ENCODE data around the gene QSOX2.

Gene QSOX2

DNA sequence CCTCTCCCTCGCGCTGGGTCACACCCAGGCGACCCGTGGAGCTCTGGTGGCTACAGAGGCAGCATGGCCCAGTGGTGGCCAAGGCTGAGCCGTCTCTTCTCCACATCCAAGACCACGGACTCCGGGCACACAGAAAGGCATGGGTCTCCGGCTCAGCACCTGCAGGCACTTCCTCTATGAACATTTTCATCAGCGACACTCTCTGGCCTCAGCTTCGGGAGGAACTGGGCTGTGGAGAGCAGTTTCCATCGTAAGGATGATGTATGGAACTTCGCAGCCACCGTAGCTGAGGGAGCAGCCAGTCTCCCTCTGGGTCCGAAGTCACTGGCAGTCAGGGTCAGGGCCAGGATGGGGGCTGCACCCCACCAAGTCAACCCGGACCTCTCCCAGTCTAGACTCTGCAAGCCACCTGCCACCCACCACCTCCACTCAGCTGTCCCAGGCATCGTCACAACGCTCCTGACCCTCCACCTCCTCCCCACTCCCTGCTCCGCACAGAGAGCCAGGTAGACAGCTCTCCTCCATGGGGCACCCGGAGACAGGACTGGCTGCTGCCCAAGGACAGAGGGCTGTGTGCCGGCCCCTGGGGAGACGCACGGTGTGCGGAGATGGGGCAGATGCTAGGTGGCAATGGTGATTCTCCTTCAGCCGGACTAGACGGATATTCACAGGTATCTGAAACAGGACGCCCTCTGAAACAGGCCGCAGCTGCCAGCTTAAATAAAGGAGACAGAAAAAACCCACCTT, 9.7 kb downstream of the QSOX2 start:
- DNase-seq, result no peak

DNA sequence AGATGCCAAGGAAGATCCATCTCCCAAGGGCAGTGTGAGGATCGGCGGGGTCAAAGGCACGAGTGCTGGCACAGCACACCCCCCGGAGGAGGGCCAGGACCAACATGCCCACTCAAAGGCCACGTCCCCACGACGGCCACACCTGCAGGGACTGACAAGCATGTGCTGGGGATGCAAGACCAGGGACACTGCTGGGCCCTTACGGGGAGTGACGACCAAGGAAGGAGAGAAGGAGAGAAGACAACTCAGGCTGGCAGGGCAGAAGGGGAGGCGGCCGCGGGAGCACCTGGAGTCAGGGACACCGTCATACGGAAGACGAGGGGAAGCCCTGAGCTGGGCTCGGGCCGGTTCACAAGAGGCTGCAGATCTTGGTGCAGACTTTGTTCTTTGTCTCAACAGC, 10.4 kb downstream of the QSOX2 start:
- no peak for DNase-seq

DNA sequence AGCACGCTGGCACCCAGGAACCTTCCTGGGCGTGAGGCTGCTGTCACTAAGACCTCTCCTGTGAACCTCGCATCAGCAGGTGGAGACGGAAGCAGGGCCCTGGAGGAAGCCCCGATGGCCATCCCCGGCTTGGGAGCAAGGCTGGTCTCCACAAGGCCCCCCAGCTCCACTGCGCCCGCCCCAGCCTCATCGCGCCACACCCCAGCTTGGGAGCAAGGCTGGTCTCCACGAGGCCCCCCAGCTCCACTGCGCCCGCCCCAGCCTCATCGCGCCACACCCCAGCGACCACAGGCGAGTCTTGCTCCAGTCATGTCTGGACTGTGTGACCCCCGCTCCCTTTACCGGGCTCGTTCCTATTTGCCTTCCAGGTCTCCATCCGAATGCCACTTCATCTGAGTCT, 11.0 kb downstream of the QSOX2 start:
- DNase-seq, result no peak

DNA sequence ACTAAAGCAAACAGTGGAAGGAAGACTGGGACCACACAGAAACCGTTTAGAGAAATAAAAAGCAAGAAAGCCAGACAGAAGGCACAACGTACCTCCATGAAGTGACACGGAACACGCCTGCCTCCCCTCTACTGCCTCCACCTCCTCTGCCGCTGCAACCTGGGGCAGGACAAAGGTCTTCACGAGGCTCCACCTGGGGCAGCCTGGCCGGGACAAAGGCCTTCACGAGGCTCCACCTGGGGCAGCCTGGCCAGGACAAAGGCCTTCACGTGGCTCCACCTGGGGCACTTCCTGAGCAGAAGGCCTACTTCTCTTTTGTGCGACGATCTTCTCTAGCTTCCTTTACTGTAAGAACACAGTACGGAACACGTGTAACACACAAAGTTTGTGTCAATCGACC, 11.7 kb downstream of the QSOX2 start:
- DNase-seq, result no peak

DNA sequence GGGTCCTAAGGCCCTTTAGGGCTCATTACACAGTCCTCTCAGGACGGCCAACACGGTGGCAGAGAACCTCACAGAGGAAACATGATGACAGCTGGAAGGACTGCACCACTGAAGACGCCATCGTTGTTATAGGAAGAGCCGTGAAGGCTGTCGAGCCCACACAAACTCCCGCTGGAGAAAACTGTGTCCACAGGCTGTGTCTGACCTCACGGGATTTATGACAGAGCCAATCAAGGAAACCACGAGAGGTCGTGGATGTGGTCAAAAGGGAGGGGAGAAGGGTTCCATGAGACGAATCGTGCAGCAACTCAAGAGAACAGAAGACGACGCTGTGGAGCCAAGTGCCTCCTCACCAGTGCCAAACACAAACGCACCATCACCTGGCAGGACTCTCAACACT, 12.2 kb downstream of the QSOX2 start:
- no peak for DNase-seq

DNA sequence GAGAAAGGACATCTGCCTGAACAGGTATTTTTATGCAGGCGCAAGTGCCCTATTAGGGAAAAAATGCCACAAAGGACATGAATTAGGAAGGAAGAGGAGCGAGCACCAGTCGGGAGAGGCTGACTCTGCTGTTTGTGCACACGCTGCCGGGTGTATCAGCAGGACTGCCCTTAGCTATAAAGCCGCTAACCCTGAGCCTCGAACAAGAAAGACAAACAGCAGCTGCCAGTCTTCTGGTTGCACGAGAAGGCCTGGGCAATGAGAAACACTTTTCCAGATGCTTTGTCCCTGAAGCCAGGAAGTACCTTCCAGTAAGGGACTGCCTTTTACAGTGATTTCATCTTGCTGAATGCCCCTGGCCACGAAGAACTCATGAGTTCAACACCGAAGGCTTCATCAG, 12.6 kb downstream of the QSOX2 start:
- DNase-seq, result no peak

DNA sequence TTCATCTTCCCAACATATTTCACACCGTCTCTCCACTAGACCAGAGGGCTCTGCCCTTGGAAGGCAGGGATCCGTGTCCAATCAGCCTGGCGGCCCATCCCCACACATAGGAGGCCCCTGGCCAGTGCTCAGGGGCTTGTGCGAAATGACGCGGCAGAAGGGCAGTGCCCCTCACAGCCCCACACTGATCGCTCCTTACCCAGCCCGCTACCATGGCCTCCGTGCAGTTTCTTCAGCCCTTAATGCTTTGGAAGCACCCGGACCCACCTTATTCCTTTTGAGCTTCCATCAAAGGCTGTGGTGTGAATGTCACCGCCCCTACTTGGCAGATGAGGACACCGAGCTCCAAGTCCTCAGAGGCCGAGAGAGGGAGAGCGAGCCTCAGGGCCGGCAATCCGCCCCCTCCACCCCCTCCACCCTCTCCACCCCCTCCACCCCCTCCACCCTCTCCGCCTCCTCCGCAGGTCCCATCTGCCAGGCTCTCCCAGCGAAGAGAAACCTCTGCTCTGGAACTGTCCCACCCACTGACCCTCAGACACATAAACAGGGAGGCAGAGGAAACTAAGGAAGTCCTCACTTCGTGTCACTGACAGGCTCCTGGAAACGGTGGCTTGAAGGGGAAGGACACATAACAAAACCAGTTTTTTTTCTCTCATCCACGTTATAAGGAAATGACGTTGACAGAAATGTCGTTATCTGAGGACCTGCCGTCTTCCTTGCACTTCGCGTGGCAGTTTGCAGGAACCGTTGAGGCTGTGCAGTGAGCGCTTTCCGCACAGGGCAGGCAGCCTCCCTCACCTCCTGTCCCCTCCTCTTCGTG, 13.9 kb downstream of the QSOX2 start:
- DNase-seq, result peak; percentile 58

DNA sequence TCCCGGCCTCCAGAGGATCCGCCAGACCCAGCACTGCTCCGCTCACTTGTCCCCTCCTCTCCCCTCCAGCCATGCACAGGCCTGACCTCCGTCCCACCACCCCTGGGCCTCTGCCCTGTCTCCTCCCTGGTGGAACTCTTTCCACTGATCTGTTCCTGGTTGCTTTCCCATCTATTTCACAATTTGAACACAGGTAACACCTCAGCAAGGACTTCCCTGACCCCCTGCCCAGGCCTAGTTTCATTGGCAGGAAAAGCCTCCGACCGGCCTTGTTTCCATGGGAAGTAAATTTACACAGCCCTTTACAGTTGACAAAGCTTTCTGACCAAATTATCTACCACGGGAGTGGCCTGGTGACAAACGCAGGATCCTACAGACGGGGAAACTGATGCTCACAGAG, 14.8 kb downstream of the QSOX2 start:
- DNase-seq, result no peak

DNA sequence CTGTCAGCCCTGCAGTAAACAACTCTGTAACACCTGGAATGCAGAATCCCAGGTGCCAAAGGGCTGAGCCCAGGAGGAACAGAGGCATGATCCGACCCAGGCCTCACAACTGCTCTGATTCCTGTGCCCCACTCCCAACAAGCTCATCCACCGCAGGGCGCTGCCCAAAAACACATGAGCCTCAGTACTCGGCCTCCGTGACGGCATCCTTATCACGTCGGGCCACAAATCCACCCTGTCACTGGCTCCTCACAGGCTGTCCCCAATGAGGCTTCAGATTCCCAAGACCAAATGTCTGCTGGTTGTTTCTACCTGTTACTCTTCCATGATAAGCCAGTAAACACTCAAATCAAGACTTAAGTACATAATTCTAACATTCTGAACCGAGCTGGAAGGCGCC, 15.2 kb downstream of the QSOX2 start:
- no peak for DNase-seq

DNA sequence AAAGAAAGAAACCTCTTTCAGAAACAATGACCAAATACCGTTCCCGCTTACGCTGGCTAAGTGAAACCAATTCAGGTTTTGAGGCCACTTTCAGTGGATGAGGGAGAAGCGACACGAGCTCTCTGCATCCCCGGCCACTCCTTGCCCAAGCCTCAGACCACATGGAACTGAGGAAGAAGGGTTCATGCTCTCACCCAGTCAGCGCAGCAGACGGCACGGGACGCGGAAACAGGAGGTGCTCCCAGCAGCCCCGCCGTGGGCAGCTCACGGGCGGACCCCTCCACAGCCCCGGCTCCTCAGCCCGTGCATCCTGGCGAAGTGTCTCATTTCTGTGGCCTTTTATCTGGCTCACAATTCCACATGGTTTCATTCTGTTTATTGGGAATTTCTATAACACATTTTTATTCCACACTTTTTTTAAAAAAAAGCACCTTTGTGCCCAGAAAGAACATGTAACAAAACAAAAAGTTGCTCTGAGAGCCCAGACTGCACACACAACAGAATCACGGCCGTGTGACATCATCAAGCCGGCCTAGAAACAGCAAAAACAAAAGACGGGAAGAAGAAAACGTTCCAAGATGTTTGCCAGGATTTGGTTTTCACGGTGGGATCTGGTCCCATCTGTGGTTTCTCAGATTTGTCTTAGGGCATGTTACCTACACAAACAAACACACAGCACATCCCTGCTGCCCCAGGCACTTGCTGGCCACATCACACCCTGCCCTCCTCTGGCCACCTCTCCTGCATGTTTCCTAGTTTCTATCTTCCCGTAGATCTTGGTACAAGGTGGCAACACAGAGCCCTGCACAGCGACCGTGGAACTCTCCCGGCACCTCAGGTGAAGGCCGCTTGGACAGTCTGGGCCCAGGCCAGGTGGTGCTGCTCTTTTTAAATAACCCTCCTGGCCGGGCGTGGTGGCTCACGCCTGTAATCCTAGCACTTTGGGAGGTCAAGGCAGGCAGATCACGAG, 16.2 kb downstream of the QSOX2 start:
- DNase-seq, result no peak

DNA sequence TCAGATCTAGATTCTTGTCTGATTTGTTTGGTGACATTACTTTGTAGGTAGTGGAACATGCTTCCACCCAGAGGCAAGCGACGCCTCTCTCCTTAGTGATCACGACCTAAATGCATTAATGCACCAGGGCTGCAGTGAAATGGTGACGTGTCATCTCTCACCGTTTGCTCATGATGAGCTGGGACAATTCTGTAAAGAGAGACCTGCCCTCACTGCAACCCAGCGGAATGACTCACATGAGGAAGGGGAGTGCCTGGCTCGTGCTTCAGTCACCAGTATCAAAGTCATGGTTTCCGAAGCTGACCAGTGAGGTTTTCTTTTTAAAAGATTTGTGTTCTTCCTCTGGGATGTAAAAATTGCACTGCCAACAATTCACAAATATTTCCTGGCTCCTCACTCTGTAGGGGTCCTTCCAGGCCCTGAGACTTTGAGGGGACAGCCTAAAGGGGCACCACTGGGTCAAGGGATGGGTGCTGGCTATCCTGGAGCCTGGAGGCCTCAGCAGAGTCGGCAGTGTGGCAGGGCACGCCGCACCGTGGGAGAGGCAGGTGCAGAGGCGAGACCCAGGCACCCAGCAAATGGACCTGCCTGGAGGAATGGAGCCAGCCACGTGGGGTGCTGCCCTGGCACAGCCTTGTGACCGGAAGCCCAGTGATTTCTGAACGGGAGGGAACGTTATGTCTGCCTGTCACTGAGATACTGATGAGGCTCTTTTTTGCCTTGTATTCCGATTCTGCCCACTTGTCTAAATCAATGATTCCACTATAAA, 17.3 kb downstream of the QSOX2 start:
- peak; percentile 28 for DNase-seq

DNA sequence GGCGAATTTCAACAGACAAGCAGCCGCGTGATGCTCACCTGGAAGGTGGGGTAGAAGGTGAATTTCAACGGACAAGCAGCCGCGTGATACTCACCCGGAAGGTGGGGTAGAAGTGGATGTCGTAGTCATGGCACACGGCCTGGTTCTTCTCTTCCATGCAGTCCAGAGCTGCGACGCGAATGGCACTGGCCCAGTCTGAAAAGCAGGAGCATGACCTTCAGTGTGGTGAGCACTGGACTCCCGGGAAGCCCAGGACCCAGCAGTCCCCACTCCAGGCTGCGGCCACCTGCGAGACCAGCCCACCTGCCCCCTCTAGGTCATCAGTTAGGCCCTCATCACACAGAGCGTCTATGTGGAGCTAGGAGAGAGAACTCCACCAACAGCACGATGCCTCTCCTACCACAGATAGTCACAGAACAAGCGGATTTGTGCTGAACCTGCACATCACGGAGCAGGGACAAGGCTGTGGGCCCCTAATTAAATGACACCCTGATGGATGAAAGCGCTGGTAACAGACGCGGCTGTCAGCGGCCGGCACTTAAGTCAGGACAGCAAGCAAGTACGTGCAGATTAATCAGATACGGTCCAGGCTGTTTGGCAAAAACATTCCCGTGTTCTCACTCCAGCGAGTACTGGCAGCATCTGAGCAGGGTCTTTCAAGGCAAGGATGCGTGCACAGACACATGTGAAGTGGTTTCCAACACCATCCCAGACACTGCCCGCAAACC, 18.8 kb downstream of the QSOX2 start:
- no peak for DNase-seq

DNA sequence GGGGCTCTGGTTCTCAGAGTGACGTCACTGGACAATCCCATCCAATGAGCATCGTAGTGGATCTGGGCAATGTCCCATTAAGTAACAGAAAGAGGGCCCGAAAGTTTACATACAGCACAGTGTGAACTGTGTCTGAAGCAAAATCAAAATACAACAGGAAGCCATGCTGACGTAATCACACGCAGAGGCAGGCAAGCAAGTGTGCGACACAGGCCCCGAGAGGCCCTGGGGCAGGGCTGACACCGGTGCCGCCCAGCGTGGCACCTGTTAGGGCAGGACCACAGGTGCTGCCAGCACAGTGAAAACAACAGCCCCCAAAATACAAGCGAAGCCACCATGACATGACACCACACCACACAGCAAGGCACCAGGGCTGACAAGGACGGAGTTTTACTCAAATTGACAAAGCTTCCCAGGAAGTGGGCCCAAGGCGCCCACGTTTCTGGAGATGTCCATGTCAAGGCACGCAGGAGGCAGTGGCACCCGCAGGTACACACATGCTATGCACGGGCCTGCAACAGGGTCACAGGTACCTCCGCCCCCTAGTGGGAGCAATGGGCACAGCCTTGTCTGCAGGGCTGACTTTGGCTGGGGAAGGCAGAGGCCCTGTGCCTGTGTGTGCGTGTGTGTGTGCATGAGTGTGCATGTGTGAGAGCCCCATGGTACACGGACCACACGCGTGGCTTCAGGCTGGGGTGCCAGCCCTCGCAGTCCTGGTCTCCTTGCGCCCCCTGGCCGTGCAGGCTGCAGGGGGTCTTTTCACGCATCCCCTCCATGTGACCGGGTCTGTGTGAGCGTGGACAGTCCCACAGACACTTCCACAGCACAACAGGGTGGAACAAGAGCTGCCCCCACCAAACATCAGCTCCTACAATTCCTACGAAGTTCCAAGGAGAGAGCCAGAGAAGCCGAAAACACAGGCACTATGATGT, 19.6 kb downstream of the QSOX2 start:
- DNase-seq, result peak; percentile 46

DNA sequence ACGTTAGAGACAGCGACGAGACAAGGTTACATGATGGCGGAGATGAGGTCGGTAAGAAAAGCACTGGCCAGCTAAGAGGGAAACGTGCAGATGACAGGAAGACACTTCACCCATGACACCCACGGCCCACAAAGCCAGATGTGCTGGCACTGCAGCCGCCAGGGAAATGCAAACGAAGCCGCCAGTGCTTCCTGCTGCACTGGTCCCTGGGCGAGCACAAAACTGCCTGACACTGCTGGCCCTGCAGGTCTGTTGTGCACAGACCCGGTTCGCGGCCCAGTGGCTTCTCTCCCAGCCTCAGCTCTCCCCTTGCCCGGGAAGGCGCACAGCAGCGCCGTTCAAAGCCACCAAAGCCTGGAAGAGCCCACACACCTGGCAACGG, 20.3 kb downstream of the QSOX2 start:
- DNase-seq, result no peak

DNA sequence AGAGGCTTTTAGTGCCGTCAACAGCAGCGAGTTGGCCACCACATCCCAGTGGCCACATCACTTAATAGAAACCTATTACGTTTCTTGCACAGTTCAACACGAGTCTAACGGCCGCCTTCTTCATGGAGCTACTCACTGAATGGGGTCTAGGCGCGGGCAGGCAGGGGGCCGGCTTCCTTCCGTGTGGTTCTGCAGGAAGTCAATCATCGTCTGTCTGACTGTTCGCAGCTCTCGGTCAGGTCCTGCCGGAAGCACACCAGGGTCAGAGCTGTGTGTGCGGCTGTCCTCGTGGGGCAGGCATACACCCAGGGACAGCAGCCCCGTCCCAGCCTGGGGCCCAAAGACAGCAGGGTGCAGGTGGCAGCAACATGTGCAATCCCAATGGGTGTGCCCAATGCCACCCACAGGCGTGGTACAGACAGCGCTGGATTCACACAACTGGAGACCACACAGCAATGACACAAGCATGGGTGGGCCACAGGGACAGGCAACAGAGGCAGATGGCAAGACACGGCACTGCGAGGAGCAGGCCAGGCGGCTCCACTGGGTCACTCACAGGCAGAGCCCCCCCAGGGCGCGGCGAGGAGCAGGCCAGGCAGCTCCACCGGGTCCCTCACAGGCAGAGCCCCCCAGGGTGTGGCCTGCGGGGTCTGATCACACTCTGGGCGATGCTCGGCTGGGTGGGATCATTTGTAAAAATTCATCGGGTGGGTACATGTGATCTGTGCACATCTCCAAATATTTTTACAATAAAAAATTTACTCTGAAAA, 21.6 kb downstream of the QSOX2 start:
- no peak for DNase-seq

DNA sequence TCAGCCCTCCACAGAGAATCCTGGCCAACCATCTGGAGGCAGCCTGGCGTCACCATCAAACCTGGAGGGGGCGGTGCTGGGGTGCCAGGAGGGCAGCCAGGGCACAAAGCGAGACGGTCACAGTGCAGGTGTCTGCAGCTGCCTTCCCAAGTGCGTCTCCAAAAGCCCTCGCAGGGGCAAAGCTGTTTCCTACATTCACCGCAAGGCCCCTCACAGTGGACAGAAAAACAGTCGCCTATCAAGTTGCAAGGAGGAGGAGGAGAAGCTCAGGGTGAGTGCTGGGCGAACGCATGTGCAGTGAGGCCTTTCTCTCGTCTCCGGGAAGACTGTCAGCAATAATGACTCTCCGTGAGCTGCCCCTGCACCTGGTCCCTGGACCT, 22.7 kb downstream of the QSOX2 start:
- DNase-seq, result no peak

DNA sequence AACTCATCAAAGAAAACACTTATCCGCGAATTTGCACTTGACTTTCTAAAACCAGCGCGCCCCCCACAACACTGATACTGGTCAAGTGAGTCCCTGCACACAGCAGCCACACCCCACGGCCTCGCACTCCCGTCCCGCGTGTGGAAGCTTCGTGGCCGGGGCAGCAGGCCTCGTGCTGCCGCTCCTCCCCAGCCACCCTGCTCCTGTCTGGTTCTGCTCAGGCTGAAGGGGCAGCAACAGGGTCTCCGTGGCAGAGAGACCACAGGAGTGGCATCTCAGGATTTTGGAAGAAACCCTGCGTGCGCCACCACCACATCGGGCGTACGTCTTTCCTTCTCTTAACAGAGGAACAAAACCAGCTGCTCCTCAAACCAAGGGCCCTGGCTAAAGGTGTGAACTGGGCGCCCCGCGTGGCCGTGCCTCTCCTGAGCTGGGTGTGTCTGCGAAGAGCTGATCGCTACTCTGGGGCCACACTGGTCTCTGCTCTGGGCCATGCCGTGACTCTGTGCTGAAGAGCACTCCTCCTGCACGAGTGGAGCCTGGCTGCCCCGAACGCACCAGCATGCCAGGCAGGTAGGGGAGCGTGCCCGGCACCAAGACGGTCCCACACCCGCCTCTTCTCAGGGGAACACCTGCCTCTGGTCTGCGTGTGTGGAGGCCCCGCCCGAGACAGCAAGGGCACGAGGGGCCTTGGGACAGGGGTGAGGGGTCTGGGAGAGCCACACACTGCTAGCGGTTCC, 23.3 kb downstream of the QSOX2 start:
- DNase-seq, result no peak

DNA sequence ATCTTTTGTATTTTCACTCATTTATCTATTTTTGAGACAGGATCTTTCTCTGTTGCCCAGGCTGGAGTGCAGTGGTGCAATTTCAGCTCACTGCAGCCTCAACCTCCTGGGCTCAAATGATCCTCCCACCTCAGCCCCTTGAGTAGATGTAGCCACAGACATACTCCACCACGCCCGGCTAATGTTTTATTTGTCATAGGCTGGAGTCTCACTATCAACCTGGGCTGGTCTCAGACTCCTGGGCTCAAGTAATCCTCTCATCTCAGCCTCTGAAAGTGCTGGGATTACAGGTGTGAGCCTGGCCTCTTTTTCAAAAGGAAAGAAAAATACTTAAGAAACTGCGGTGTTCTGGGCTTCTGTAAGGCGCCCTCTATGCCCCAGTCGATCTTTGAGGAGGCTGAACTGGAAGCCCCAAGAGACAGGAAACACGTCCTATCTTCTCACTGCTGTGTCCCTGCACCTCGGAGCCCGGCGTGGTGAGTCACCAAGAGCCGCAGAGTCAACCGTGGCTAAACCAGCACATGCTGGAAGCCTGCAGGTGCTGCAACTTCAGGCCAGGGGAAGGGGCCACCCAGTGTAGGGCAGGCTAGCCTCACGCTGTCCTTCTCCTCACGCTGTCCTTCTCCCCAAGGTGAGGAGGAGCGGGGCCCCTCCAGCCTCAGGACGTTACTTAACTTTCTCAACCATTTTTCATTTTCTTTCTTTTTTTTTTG, 25.4 kb downstream of the QSOX2 start:
- no peak for DNase-seq

DNA sequence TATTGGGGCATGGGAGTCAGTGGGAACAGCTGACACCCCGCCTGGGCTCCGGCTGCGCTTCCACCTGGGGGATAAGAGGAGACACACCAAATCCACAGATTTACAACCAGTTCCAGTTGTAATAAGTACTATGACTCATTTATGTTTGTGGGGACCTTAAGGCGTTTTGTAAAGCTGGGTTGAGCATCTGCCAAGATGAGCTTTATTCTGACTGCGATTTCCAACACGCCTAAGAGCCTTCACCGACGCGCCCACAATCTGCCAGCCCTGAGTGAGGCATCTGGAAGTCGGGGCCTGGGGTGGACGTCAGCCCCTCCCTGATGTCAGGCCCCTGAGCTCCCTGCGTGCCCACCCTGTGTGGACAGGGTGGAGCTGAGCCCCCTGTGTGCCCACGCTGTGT, 26.3 kb downstream of the QSOX2 start:
- DNase-seq, result no peak
